ENCODE results near the gene ZFAND2A.
"Not testable (repeated sequence)": the region's sequence is repeated elsewhere in the genome, so short reads cannot be mapped to it uniquely, and the experiment has no call there.

ZFAND2A gene

DNA sequence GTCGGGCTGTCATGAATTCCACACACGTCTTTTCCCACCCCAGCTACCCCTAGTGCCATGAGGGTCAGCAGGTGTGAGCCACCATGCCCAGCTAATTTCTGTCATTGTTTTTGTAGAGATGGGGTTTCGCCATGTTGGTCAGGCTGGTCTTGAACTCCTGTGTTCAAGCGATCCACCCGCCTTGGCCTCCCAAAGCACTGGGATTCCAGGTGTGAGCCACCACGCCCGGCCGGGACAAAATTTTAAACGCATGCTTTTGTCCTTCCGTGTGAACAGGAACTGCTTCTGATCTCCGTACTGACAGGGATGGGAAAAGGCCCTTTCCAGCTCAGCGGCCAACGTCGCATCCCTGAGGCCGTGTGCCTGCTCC is 15.6 kb upstream of the ZFAND2A start:
- no peak for DNase-seq (ENCODE audit: low read depth)
- TF ChIP-seq, protein P1, sequence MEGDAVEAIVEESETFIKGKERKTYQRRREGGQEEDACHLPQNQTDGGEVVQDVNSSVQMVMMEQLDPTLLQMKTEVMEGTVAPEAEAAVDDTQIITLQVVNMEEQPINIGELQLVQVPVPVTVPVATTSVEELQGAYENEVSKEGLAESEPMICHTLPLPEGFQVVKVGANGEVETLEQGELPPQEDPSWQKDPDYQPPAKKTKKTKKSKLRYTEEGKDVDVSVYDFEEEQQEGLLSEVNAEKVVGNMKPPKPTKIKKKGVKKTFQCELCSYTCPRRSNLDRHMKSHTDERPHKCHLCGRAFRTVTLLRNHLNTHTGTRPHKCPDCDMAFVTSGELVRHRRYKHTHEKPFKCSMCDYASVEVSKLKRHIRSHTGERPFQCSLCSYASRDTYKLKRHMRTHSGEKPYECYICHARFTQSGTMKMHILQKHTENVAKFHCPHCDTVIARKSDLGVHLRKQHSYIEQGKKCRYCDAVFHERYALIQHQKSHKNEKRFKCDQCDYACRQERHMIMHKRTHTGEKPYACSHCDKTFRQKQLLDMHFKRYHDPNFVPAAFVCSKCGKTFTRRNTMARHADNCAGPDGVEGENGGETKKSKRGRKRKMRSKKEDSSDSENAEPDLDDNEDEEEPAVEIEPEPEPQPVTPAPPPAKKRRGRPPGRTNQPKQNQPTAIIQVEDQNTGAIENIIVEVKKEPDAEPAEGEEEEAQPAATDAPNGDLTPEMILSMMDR (IDR thresholded peaks at IDR 0.05; ENCODE audit: insufficient read depth, low read depth, low read length, missing control alignments), result no peak
- H3K4me3 ChIP-seq (ENCODE audit: low read length), result no peak overlapping the region

DNA sequence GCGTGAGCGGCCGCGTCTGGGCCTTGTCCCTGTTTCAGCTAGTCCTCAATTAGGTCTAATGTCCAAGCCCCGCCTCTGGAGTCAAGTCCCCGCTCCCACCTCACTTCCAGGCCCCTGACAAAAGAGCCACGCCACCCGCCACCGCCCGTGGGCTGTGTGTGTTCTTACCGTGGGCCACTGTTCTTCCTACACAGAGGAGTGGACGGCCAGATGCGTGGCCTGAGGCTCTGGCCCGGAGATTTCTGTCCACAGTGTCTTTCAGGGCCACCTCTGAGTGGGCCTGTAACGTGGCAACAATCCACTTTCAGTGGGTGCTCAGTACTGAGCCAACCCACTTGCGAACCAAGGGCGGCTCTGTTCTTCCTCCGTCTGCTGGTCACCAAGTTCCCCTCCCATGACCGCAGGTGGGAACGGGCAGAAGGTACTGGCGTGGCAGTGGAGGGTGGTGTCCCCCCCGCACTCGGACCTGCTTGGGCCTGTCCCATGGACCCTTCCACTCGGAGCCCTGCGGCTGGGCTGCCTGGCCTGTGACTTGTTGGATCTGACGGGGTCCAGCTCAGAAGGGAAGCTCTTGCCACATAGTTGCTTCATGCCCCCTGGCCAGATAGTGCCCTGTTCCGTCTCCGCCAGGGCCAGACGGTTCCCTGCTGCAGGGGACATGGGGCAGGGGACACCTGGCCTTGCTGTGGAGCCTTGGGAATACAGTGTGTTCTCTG is 15.0 kb upstream of the ZFAND2A start:
- H3K4me3 ChIP-seq (ENCODE audit: low read length), result no peak overlapping the region
- TF ChIP-seq, protein P1 (IDR thresholded peaks at IDR 0.05; ENCODE audit: insufficient read depth, low read depth, low read length, missing control alignments), result no peak

DNA sequence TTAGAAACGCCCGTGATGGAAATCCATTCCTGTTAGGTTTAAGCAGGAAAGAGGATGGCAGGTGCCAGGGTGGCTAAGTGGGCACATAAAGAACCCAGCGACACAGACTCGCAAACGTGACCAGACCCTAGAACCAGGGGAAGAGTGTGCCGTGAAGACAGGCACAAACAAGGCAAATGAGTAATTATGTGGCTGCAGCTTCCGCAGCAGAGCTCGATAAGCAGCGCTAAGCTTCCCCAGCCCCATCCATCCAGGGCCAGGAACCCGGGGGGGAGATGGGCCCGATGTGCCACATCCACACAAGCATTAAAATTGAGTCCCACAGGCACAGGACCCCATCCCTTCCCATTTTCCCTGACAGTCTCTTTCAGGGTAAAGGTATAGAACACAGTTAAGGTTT is 14.0 kb upstream of the ZFAND2A start:
- TF ChIP-seq, protein P1 (IDR thresholded peaks at IDR 0.05; ENCODE audit: insufficient read depth, low read depth, low read length, missing control alignments), result no peak
- no peak for DNase-seq (ENCODE audit: low read depth)
- H3K4me3 ChIP-seq (ENCODE audit: low read length), result no peak overlapping the region

More for the DNA sequence above, 15.0 kb upstream of the ZFAND2A start:
- DNase-seq (ENCODE audit: low read depth), result no peak

DNA sequence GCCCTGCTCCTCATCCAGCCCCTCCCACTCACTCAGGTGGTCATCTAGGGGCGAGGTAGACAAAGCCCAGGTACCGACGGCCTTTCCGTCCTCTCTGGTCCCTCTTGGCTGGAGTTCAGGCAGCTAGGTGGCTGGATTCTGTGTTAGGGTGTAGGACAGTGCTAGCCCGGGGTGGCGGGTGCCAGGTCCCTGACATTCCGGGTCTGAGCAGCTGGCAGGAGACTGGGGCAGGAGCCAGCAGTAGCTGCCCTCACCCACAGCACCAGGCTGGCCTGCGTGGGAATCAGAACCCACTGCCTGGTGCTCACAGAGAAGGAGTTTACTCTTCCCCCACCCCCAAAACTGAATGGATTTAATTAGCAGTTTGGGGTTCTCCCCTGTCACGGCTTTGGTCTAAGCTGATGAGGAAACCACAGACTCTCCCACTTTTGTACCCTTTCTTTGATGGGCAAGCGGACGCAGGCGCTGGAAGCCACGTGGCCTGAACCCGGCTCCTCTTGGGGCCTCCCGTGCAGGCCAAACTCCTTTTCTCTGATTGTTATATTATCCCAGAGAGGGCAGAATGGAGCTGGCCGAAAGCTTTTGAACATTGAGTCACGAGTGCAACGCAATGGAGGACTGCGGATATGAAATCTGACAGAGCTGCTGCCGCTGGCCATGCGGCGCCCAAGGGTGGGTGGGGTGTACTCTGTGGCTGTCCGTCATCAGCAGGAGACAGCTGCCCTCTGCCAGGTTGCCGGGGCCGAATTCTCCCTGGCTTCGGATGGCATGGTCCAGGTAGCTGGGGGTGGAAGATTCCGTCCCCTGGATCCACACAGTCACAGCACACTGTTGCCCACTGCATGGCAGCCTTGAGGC is 12.9 kb upstream of the ZFAND2A start:
- H3K4me3 ChIP-seq (ENCODE audit: low read length), result no peak overlapping the region
- TF ChIP-seq, protein P1 (IDR thresholded peaks at IDR 0.05; ENCODE audit: insufficient read depth, low read depth, low read length, missing control alignments), result no peak
- no peak for DNase-seq (ENCODE audit: low read depth)

DNA sequence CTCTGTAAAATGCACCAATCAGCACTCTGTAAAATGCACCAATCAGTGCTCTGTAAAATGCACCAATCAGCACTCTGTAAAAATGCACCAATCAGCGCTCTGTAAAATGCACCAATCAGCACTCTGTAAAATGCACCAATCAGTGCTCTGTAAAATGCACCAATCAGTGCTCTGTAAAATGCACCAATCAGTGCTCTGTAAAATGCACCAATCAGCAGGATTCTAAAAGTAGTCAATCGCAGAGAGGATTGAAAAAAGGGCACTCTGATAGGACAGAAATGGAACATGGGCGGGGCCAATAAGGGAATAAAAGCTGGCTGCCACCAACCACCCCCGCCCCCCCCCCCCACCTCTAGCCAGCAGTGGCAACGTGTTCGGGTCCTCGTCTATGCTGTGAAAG is 11.5 kb upstream of the ZFAND2A start:
- H3K4me3 ChIP-seq (ENCODE audit: low read length); DNase-seq (ENCODE audit: low read depth): not testable (repeated sequence)

DNA sequence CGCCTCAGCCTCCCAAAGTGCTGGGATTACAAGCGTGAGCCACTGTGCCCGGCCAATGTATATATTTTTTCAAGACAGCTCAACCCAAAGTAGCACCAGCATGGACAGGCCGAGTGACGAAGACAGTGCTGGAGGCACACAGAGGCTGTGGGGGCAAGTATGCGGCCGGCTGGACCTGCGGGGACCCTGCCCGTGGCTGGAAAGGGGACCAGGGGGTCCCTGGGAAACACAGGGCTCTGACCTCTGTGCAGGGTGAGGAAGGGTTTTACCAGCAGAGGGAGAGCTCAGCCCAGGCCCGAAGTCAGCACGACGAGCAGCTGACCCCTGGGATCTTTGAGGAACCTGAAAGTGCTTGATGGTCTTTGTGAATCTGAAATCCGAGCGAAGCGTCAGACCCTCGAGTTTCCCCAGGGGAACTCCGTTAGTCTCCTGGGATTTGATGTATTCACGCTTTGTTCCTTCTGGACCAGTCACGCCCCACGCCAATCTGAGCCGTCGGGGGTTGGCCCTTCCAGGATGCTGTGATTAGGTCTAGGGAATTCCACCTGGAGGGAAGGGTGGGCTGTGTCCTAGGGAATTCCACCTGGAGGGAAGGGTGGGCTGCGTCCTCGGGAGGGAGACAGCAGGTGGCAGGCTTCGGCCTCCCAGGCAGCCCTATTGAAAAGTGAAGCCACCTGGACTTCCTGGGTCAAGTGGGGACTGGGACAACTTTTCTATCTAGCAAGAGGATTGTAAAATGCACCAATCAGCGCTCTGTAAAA is 10.9 kb upstream of the ZFAND2A start:
- no peak overlapping the region for H3K4me3 ChIP-seq (ENCODE audit: low read length)
- no peak for DNase-seq (ENCODE audit: low read depth)
- TF ChIP-seq, protein P1 (IDR thresholded peaks at IDR 0.05; ENCODE audit: insufficient read depth, low read depth, low read length, missing control alignments), result no peak
